Measurements from ENCODE around the gene ZNF43. TPM values are rescaled to one million over a fixed set of nuclear protein-coding genes. Genes with fewer than 3 reads are reported as not detected.

The ZNF43 gene
- total RNA-seq, 1 experiment from 2014 or later: 0.34 TPM

- no peak for ATAC-seq
- no peak overlapping the region for H3K4me2 ChIP-seq (ENCODE audit: low read length)
- no peaks in the 10 kb centered on the region for H4K20me1 ChIP-seq (ENCODE audit: insufficient read depth)
- CTCF ChIA-PET: no interaction called here
- H3K9me3 ChIP-seq (ENCODE audit: control insufficient read depth in 1 of 2, insufficient read depth in 1 of 2, low read depth in 1 of 2, low read length in 2 of 2): peaks cover 13 to 46% of the 10 kb centered on the region in 2 experiments; a peak in 3 of 4 replicates
- no peak overlapping the region for H3K9ac ChIP-seq (ENCODE audit: low read length)
- POLR2A ChIA-PET: no interaction called here
- no peak overlapping the region for H3K4me3 ChIP-seq (replicated peaks in 1 of 2; ENCODE audit: low read depth in 1 of 2, low read length in 2 of 2)
- no peaks in the 10 kb centered on the region for H3K36me3 ChIP-seq (ENCODE audit: control insufficient read depth in 1 of 2, insufficient read depth in 2 of 2, low read length in 2 of 2)
- RAD21 ChIA-PET (ENCODE audit: low non-redundant PET in 1 of 2, low total read pairs in 2 of 2, uncharacterized antibody in 2 of 2, unreplicated experiment in 2 of 2): no interaction called here
- intact Hi-C loops (cut with micrococcal nuclease): no loop called here
- TF ChIP-seq CBX3 (IDR thresholded peaks at IDR 0.05; ENCODE audit: low read depth) (no peak), TCF7L2 (IDR thresholded peaks at IDR 0.05; ENCODE audit: borderline replicate concordance, extremely low read depth, insufficient read depth, insufficient read length) (no peak)
- H3K27me3 ChIP-seq (ENCODE audit: insufficient read depth, low read length): no peaks in the 10 kb centered on the region
- no peaks in the 10 kb centered on the region for H3K79me2 ChIP-seq (ENCODE audit: insufficient read depth, low read length)
- DNase-seq (ENCODE audit: low read depth, low spot score): no peak
- no peaks in the 10 kb centered on the region for H3K4me1 ChIP-seq (ENCODE audit: control insufficient read depth in 1 of 2, insufficient read depth in 2 of 2, low read length in 2 of 2)
- H3K27ac ChIP-seq (ENCODE audit: low read depth, low read length): no peak overlapping the region
- no peaks in the 10 kb centered on the region for H3K9me2 ChIP-seq (ENCODE audit: insufficient read depth)
- no TSS peak for BruUV-seq (replicated peaks)
- H2AFZ ChIP-seq (ENCODE audit: low read depth, low read length, poor library complexity, severe bottlenecking): no peak overlapping the region
Measured at GRCh38 chr19:21838646-21839045, 2.7 kb upstream of the ZNF43 start.

GRCh38 chr19:21835429-21835809, 563 bp downstream of the ZNF43 start:
- Histone ChIP-seq H3K4me1 (ENCODE audit: control insufficient read depth in 1 of 2, insufficient read depth in 2 of 2, low read length in 2 of 2) (no peaks in the 10 kb centered on the region), H3K4me2 (ENCODE audit: low read length) (no peak overlapping the region), H3K79me2 (ENCODE audit: insufficient read depth, low read length) (no peaks in the 10 kb centered on the region), H3K9me3 (ENCODE audit: control insufficient read depth in 1 of 2, insufficient read depth in 1 of 2, low read depth in 1 of 2, low read length in 2 of 2) (peaks cover 13 to 22% of the 10 kb centered on the region in 2 experiments; a peak in 3 of 4 replicates), H3K9me2 (ENCODE audit: insufficient read depth) (no peaks in the 10 kb centered on the region), H4K20me1 (ENCODE audit: insufficient read depth) (no peaks in the 10 kb centered on the region), H3K27me3 (ENCODE audit: insufficient read depth, low read length) (no peaks in the 10 kb centered on the region), H2AFZ (ENCODE audit: low read depth, low read length, poor library complexity, severe bottlenecking) (no peak overlapping the region), H3K4me3 (replicated peaks in 1 of 2; ENCODE audit: low read depth in 1 of 2, low read length in 2 of 2) (no peak overlapping the region), H3K27ac (ENCODE audit: low read depth, low read length) (no peak overlapping the region), H3K36me3 (ENCODE audit: control insufficient read depth in 1 of 2, insufficient read depth in 2 of 2, low read length in 2 of 2) (no peaks in the 10 kb centered on the region), H3K9ac (ENCODE audit: low read length) (no peak overlapping the region)
- TF ChIP-seq SP1 (IDR thresholded peaks at IDR 0.05; ENCODE audit: low read depth): no peak
- BruUV-seq (replicated peaks): no TSS peak
- RAD21 ChIA-PET (ENCODE audit: low non-redundant PET in 1 of 2, low total read pairs in 2 of 2, uncharacterized antibody in 2 of 2, unreplicated experiment in 2 of 2): no interaction called here
- ATAC-seq (no peak), DNase-seq (ENCODE audit: low read depth, low spot score) (no peak)
- CTCF ChIA-PET: no interaction called here
- POLR2A ChIA-PET: no interaction called here
- intact Hi-C loops (cut with micrococcal nuclease): no loop called here

- intact Hi-C loops (cut with micrococcal nuclease): no loop called here
- Histone ChIP-seq H3K27ac (ENCODE audit: low read depth, low read length) (no peak overlapping the region), H3K36me3 (ENCODE audit: control insufficient read depth in 1 of 2, insufficient read depth in 2 of 2, low read length in 2 of 2) (no peaks in the 10 kb centered on the region), H3K9me3 (ENCODE audit: control insufficient read depth in 1 of 2, insufficient read depth in 1 of 2, low read depth in 1 of 2, low read length in 2 of 2) (peaks cover under 1 to 12% of the 10 kb centered on the region in 2 experiments; a peak in 2 of 4 replicates), H3K4me1 (ENCODE audit: control insufficient read depth in 1 of 2, insufficient read depth in 2 of 2, low read length in 2 of 2) (no peaks in the 10 kb centered on the region), H3K79me2 (ENCODE audit: insufficient read depth, low read length) (no peaks in the 10 kb centered on the region), H4K20me1 (ENCODE audit: insufficient read depth) (no peaks in the 10 kb centered on the region), H3K4me2 (ENCODE audit: low read length) (no peak overlapping the region), H3K4me3 (replicated peaks in 1 of 2; ENCODE audit: low read depth in 1 of 2, low read length in 2 of 2) (no peak overlapping the region), H3K27me3 (ENCODE audit: insufficient read depth, low read length) (no peaks in the 10 kb centered on the region), H3K9ac (ENCODE audit: low read length) (no peak overlapping the region), H2AFZ (ENCODE audit: low read depth, low read length, poor library complexity, severe bottlenecking) (no peak overlapping the region), H3K9me2 (ENCODE audit: insufficient read depth) (no peaks in the 10 kb centered on the region)
- no TSS peak for BruUV-seq (replicated peaks)
- ChIA-PET CTCF (no interaction called here), POLR2A (no interaction called here), RAD21 (ENCODE audit: low non-redundant PET in 1 of 2, low total read pairs in 2 of 2, uncharacterized antibody in 2 of 2, unreplicated experiment in 2 of 2) (no interaction called here)
- DNase-seq (ENCODE audit: low read depth, low spot score) (no peak), ATAC-seq (no peak)
- no peak for TF ChIP-seq RAD21 (IDR thresholded peaks at IDR 0.05; ENCODE audit: low read depth)
- TF ChIP-seq SP1 (IDR thresholded peaks at IDR 0.05; ENCODE audit: low read depth): no peak
- no peak for TF ChIP-seq ZFX (IDR thresholded peaks at IDR 0.05)
- no peak for TF ChIP-seq YY1 (IDR thresholded peaks at IDR 0.05; ENCODE audit: extremely low read depth, insufficient replicate concordance, low read depth, low read length)
- TF ChIP-seq CEBPB (IDR thresholded peaks at IDR 0.05; ENCODE audit: low read depth): no peak
- no peak for TF ChIP-seq ZBTB33 (IDR thresholded peaks at IDR 0.05; ENCODE audit: extremely low read depth, insufficient replicate concordance, low read length)
- TF ChIP-seq FOSL1 (IDR thresholded peaks at IDR 0.05; ENCODE audit: low read depth): no peak
Measured at GRCh38 chr19:21833733-21834132, 2.2 kb downstream of the ZNF43 start.

Data from HCT116 (cell line).